ENCODE results near the gene B4GAT1. TPM values are rescaled to one million over a fixed set of nuclear protein-coding genes. Genes with fewer than 3 reads are reported as not detected.
"Not testable (repeated sequence)": the region's sequence is repeated elsewhere in the genome, so short reads cannot be mapped to it uniquely, and the experiment has no call there.

Gene B4GAT1
- polyA plus RNA-seq: 6.1 TPM

DNA sequence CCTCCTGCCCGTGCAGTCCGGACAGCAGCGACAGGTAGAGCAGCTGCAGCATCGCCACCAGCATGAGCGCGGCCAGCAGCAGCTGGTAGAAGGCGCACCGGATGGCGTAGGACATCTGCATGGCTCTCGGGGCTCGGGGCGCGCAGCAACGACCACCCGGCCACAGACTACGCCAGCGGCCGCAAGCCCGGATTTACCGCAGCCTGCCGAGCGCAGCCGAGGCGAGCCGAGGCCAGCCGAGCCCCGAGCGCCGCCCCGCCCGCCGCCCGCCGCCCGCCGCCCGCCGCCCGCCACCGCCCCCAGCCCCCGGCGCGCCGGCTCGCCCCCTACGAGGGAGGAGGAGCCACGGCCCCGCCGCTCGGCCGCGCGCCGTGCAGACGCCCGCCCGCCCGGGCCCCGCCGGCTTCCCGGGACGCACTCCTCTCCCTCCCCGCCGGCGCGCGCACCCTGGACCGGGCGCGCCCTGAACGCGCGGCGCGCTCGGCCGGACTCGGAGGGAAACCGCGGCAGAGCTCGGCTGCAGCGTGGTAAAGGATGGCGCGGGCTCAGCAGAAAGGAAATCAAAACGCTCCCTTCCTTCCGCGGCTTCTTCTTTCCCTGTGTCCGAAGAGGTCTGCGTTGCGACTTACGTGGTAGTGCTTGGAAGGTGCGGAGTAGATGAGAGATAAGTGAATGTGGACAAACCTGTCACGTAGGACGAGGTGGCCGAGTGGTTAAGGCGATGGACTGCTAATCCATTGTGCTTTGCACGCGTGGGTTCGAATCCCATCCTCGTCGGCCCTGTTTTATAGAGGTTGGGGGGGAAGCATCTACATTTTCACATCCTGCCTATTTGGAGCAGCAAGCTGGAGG is at the start of gene B4GAT1:
Gene B4GAT1, minus strand, starts transcription at position 205 of the 852 bp plus-strand sequence. Its CDS starts 84 bp downstream, at position 121.
- H3K27me3 Mint-ChIP-seq: no peaks in the 10 kb centered on the region
- peak within 1 kb of the TSS; percentile 99 to 100 (median 99) for H3K27ac Mint-ChIP-seq
- H3K4me3 Mint-ChIP-seq: peak within 1 kb of the TSS; percentile 89 to 98 (median 96)
- no peaks in the 10 kb centered on the region for H3K36me3 Mint-ChIP-seq
- H3K9me3 Mint-ChIP-seq: no peaks in the 10 kb centered on the region
- H3K4me1 Mint-ChIP-seq: peaks cover 19 to 36% (median 33%) of the 10 kb centered on the region in 3 donors

DNA sequence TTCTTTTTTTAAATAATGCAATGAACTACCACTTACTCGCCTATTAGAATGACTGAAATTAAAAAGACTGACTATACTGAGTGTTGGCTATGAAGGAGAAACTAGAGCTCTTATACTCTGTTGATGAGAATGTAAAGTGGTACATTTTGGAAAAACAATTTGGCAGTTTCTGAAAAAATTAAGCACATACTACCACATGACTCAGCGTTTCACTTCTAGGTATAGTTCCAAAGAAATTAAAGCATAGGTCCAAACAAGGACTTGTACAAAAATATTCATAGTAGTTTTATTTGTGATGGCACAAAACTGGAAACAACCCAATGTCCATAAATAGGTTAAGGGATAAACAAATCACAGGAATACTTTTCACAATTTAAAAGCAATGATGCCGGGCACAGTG is 46.5 kb upstream of the B4GAT1 start:
- Mint-ChIP-seq H3K4me1 (peaks cover 0 to 4% (median 2%) of the 10 kb centered on the region in 3 donors), H3K4me3 (no peak overlapping the region)

DNA sequence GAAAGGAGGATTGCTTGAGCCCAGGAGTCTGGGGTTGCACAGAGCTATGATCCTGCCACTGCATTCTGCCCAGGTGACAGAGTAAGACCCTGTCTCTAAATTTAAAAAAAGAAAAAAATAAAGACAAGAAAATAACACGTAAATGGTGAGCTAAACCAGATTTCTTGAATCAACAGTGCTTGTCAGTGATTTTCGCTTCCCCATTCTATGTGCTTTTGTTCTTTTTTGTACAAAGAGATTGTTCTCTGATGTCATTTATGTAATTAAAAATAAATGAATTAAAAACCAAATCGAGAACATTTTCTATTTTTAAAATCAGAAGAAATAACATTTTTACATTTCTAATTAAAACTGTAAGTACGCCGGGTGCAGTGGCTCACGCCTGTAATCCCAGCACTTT is 43.9 kb upstream of the B4GAT1 start:
- no peaks in the 10 kb centered on the region for H3K9me3 Mint-ChIP-seq
- H3K27me3 Mint-ChIP-seq: peaks cover 9% of the 10 kb centered on the region
- peaks cover 3 to 7% (median 4%) of the 10 kb centered on the region in 3 donors for H3K4me1 Mint-ChIP-seq
- H3K27ac Mint-ChIP-seq: no peak overlapping the region
- no peak overlapping the region for H3K4me3 Mint-ChIP-seq
- H3K36me3 Mint-ChIP-seq: no peaks in the 10 kb centered on the region

More for the DNA sequence above, 46.5 kb upstream of the B4GAT1 start:
- Mint-ChIP-seq H3K27me3 (peaks cover 13% of the 10 kb centered on the region), H3K9me3 (no peaks in the 10 kb centered on the region), H3K27ac (no peak overlapping the region), H3K36me3 (no peaks in the 10 kb centered on the region)

DNA sequence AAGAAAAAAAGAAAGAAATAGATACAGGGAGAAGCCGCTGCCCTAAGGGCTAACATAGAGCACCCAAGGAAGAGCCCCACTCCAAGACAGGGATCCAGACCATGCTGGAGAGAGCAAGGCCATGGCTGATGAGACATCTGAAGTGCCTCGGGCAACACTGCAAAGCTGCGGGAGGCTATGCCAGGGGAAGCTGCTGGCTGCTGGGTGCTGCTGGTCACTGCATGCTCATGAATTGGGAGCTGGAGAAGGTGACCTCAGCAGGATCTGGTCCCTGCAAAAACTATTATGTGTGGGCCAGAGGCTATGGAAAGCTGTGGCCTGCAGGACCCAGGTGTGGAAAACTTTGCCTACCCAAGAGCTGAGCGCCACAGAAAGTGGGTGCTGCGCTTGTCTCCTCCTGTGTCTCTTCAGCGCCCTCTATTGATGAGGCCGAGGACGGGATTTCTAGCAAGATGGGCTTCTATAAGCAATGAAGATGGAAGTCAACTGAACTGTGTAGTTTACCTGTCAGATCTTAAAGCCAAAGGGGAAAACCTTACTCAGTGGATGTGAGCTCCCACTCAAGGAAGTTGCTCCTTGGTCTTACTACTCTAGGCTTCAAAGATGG is 41.5 kb upstream of the B4GAT1 start:
- Mint-ChIP-seq H3K9me3 (no peaks in the 10 kb centered on the region), H3K36me3 (no peaks in the 10 kb centered on the region), H3K27ac (no peak overlapping the region), H3K4me1 (peaks cover 7 to 11% (median 8%) of the 10 kb centered on the region in 3 donors), H3K4me3 (no peak overlapping the region), H3K27me3 (peaks cover 4% of the 10 kb centered on the region)

DNA sequence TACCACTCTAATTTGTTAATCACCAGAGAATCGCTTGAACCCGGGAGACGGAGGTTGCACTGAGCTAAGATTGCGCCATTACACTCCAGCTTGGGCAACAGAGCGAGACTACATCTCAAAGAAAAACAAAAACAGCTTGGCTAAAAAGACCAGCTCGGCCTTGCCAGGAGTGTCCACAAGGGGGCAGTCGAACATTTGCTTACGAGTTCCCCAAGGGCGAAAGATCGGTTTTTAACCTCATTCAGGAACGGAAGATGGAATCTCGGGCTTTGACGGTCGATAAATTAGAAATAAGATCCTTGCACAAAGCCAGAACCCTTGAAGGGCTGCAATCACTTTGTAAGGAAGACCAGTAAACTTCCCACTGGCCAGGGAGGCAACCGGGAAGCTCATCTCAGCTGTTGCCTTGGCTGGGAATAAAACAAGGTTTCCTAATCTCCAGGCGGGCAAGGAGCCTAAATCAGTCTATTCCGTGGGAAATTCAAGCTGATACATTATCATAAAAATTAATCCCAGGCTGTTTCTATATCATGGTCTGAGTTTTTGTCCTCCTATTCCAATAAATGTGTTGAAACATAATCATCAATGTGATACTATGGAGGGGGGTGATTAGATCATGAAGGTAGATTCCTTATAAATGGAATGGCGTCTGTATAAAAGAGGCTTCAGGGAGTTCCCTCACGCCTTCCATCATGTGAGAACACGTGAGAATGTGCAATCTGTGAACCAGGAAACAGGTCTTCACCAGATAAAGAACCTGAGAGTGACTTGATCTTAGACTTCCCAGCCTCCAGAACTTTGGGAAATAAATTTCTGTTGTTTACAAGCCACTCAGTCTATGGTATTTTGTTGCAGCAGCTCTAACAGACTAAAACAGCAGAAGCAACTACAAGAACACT is 39.0 kb upstream of the B4GAT1 start:
- H3K27me3 Mint-ChIP-seq: no peaks in the 10 kb centered on the region
- peak overlapping the region in 2 of 4 donors; percentile 34 to 51 for H3K4me3 Mint-ChIP-seq
- peaks cover 8 to 11% (median 8%) of the 10 kb centered on the region in 3 donors for H3K4me1 Mint-ChIP-seq
- H3K9me3 Mint-ChIP-seq: no peaks in the 10 kb centered on the region
- no peaks in the 10 kb centered on the region for H3K36me3 Mint-ChIP-seq
- H3K27ac Mint-ChIP-seq: peak overlapping the region in 1 of 3 donors; percentile 28

DNA sequence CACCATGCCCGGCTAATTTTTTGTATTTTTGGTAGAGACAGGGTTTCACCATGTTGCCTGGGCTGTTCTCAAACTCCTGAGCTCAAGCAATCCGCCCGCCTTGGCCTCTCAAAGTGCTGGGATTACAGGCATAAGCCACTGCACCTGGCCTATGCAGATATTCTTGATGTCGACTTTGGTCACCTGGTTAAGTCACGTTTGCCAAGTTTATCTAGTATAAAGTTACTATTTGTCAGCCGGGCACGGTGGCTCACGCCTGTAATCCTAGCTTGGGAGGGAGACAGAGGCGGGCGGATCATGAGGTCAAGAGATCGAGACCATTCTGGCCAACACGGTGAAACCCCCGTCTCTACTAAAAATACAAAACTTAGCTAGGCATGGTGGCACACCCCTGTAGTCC is 36.9 kb upstream of the B4GAT1 start:
- not testable (repeated sequence) for H3K9me3 Mint-ChIP-seq, H3K4me3 Mint-ChIP-seq, H3K36me3 Mint-ChIP-seq, H3K27ac Mint-ChIP-seq, H3K27me3 Mint-ChIP-seq
- H3K4me1 Mint-ChIP-seq: peaks cover 8 to 11% (median 10%) of the 10 kb centered on the region in 3 donors

DNA sequence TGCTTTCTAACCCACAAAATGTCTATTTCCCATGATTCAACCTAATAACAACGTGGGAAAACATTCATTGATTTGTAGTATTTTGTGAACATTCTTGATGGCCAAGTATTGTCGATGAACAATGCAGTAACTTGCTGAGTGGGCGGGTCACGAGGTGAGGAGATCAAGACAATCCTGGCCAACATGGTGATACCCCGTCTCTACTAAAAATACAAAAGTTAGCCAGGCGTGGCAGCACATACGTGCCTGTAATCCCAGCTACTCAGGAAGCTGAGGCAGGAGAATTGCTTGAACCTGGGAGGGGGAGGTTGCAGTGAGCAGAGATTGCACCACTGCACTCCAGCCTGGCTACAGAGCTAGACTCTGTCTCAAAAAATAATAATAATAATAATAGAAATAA is 32.8 kb upstream of the B4GAT1 start:
- Mint-ChIP-seq H3K4me3 (peak overlapping the region in 1 of 4 donors; percentile 37), H3K27ac (peak overlapping the region in 1 of 3 donors; percentile 29)
- H3K9me3 Mint-ChIP-seq, H3K4me1 Mint-ChIP-seq, H3K27me3 Mint-ChIP-seq, H3K36me3 Mint-ChIP-seq: not testable (repeated sequence)

DNA sequence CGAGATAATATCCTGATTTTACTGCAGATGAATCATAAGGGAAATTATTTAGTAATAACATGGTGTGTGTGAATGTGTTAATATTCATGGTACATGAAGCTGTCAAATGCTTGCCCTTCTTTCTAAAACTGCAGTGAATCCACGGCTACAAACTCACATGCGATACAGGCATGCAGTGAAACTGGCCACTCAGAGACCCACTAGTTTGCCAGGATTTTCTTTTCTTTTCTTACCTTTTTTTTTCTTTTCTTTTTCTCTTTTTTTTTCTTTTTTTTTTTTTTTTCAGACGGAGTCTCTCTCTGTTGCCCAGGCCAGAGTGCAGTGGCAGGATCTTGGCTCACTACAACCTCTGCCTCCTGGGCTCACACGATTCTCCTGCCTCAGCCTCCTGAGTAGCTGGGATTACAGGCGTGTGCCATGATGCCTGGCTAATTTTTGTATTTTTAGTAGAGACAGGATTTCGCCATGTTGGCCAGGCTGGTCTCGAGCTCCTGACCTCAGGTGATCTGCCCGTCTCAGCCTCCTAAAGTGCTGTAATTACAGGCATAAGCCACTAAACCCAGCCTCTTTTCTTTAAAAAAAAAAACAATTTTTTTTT is 26.4 kb upstream of the B4GAT1 start:
- not testable (repeated sequence) for H3K27me3 Mint-ChIP-seq, H3K9me3 Mint-ChIP-seq, H3K4me1 Mint-ChIP-seq, H3K27ac Mint-ChIP-seq, H3K36me3 Mint-ChIP-seq
- peak overlapping the region in 2 of 4 donors; percentile 52 to 89 for H3K4me3 Mint-ChIP-seq

DNA sequence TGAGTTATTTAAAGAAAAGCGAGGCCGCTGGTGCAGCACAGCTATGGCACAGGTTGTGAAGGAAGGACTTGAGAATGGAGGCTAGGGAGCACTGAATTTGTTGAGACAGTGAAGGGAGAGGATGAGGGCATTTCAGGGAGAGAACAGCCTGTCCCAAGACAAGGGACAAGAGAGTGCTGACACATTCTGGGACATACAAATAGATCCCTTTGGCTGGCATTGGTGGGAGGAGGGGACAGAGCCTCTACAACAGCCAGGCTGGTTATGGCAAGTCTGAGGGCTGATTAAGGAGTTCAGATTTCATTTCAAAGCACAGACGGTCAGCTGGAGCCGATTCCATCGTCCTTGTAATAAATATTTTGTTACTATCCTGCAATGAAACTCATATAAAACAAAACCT is 25.8 kb upstream of the B4GAT1 start:
- Mint-ChIP-seq H3K27me3 (no peaks in the 10 kb centered on the region), H3K4me1 (peaks cover 0 to 7% (median 7%) of the 10 kb centered on the region in 3 donors), H3K27ac (peak overlapping the region in 1 of 3 donors; percentile 32), H3K9me3 (no peaks in the 10 kb centered on the region), H3K36me3 (peaks cover 2% of the 10 kb centered on the region), H3K4me3 (peak overlapping the region in 2 of 4 donors; percentile 52 to 89)

DNA sequence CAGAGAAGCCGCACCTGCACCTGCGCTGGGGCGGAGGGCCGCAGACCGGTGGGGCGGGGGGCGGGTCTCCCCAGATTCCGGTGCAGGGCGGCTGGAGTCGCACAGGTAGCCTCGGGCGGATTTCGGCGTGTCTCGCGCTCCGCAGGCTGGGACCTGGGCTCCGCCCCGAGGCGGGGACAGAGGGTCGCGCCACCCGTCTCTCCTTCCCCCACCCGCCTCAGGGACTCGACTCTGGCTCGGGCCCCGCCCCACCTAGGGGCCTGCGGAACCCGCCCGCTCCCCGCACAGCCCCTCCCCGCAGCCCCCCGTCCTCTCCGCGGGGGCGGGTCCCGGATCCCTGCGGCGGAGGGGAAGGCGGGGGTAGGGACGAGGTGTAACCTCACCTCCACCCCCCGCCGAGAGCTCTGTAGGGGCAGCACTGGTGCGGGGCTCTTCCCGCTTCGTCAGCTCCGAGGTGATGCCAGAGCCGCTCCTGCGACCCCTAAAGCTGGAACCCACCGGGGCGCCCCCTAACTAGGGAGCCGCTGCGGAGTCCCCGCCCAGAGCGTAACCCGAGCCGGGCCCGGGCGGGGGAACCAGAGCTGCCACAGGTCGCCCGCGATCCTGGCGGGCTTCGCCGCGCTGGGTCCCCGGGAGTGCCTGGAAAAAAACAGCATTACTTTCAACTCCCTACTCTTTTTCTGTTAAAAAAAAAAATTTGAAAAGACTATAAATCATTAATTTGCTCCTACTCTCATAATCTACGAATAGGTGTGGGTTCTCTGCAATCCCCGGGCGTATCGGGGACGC is 24.4 kb upstream of the B4GAT1 start, which contains the start of gene SLC29A2:
Gene SLC29A2, minus strand, starts transcription at position 134 of the 789 bp plus-strand sequence. CDS start 169 bp downstream, outside the sequence.
- H3K27ac Mint-ChIP-seq: peak within 1 kb of the TSS; percentile 32 to 84 (median 53)

DNA sequence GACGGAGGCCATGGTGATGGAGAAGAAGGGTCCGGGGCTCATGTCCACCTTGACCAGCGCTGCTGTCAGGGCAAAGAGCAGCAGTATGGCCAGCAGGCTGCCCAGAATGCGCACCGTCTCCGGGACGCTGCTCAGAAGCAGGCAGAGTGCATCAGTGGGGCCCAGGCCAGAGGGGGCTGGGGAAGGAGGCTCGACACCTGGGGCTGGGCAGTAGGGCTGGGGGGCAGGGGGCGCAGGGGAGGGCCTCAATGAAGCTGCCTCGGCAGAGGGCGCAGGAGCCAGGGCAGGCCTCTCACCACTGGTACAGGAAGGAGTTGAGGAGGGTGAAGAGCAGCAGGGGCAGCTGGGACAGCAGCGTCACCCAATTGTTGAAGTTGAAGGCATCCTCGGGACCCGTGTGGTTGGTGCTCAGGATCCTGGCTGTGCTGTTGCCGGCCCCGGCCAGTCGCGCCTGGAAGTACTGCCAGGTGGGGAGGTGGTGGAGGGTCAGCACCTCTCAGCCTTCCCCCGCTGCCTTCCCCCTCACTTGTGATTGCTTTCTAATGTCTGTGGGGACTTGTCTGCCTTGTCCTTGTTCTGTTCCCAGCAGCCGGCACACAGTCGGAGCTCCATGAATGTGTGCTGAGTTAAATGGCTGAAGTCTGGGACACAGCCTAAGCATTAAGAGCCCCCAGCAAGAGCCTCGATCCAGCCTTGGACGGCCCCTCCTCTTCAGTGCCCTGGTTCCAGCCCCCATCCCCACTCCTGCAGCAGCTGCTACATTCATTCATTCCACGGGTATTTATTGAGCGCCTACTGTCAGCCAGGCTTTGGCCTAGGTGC is 21.9 kb upstream of the B4GAT1 start:
- Mint-ChIP-seq H3K27ac (peak overlapping the region in 2 of 3 donors; percentile 1 to 16), H3K4me1 (peaks cover 0 to 7% (median 7%) of the 10 kb centered on the region in 3 donors), H3K9me3 (no peaks in the 10 kb centered on the region), H3K36me3 (peaks cover 3% of the 10 kb centered on the region), H3K27me3 (no peaks in the 10 kb centered on the region), H3K4me3 (peak overlapping the region in 3 of 4 donors; percentile 8 to 71 (median 44))

More for the DNA sequence above, 24.4 kb upstream of the B4GAT1 start, which contains the start of gene SLC29A2:
- H3K27me3 Mint-ChIP-seq: no peaks in the 10 kb centered on the region
- H3K36me3 Mint-ChIP-seq: peaks cover 3% of the 10 kb centered on the region
- peaks cover 0 to 7% (median 7%) of the 10 kb centered on the region in 3 donors for H3K4me1 Mint-ChIP-seq
- H3K4me3 Mint-ChIP-seq: peak within 1 kb of the TSS; percentile 84 to 98 (median 93)
- no peaks in the 10 kb centered on the region for H3K9me3 Mint-ChIP-seq

DNA sequence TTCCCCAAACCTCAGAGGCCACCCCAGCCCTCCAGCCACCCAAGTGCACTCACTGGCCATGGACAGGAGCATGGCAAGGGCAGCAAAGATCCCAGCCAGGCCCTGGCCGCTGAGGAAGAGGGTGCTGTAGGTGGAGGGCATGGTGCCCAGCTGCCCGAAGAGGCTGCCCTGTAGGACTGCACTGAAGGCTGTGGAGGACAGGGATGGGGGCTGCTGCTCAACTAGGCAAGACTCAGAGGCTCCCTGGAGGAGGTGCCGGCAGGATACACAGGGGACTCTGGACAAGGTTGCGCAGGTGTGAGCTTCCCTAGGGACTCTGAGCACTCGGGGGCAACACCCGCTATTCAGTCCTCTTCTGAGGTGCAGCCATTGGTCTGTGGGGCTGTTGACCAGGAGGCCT is 21.1 kb upstream of the B4GAT1 start:
- H3K4me1 Mint-ChIP-seq: peaks cover 0 to 7% (median 7%) of the 10 kb centered on the region in 3 donors
- peak overlapping the region in 1 of 4 donors; percentile 46 for H3K4me3 Mint-ChIP-seq
- peaks cover 3% of the 10 kb centered on the region for H3K36me3 Mint-ChIP-seq
- no peak overlapping the region for H3K27ac Mint-ChIP-seq
- no peaks in the 10 kb centered on the region for H3K27me3 Mint-ChIP-seq
- H3K9me3 Mint-ChIP-seq: no peaks in the 10 kb centered on the region

Measured in IgD-negative memory B cell (primary cell).